ENCODE data around the gene YPEL1. TPM values are rescaled to one million over a fixed set of nuclear protein-coding genes. Genes with fewer than 3 reads are reported as not detected.

Gene YPEL1
- total RNA-seq, 1 experiment from 2014 or later, result 3.1 TPM

DNA sequence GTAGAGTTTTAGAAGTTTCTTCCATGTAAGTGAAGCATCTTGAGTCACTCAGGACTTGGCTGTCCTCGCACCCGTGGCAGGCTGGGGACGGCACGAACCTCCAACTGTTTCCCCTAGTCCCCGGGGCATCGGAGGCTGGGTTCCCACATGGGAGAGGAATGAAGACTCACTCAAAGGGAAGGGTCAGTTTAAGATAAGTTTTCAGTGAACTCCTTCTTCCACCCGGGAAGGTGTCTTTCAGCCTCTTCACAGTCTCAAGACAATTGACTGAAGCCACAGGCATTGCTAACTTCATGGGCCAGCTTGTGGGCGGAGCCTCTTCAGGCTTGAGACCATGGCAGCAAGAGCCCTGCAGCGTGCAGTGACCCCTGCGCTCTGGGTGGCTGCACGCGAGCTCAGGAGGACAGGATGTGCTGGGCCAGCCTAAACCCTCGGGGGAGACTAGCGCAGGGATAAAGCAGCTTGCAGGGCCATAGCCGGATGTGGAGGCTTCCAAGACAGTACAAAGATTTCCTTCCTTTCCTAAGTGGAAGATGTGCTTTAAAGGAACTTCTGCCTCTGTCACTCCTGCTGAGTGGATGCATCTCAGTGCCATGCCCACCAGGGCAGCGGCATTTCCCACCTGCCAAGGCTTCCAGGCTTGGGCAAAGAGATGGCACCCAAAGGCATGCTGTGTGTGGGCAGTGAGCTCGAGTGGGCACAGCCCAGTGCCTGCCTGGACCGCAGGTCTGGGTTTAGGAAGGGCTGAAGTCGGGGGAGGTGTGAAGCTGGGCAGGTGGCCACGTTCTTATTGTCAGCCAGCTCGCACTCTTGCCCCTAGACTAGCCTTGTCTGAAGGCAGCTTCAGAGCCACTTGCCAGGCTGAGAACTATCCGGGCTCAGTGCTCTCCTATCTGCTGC is 36.9 kb downstream of the YPEL1 start:
- POLR2A ChIA-PET, result no interaction called here

More for the DNA sequence above, 36.9 kb downstream of the YPEL1 start:
- RAD21 ChIA-PET (ENCODE audit: low non-redundant PET in 1 of 2, low total read pairs in 2 of 2, uncharacterized antibody in 2 of 2, unreplicated experiment in 2 of 2), result no interaction called here
- no peaks in the 10 kb centered on the region for H4K20me1 ChIP-seq (ENCODE audit: insufficient read depth)
- DNase-seq (ENCODE audit: low read depth, low spot score), result no peak
- H3K9me2 ChIP-seq (ENCODE audit: insufficient read depth), result no peaks in the 10 kb centered on the region
- TF ChIP-seq SRF (IDR thresholded peaks at IDR 0.05; ENCODE audit: low read depth) (no peak), CBX3 (IDR thresholded peaks at IDR 0.05; ENCODE audit: low read depth) (no peak), ZFX (IDR thresholded peaks at IDR 0.05) (no peak), CEBPB (IDR thresholded peaks at IDR 0.05; ENCODE audit: low read depth) (no peak), TCF7L2 (IDR thresholded peaks at IDR 0.05; ENCODE audit: borderline replicate concordance, extremely low read depth, insufficient read depth, insufficient read length) (no peak), ELF1 (IDR thresholded peaks at IDR 0.05; ENCODE audit: borderline replicate concordance, low read depth) (no peak), EGR1 (IDR thresholded peaks at IDR 0.05; ENCODE audit: low read depth) (no peak), SP1 (IDR thresholded peaks at IDR 0.05; ENCODE audit: low read depth) (no peak), POLR2AphosphoS5 (IDR thresholded peaks at IDR 0.05; ENCODE audit: low read depth, low read length) (no peak), EZH2phosphoT487 (IDR thresholded peaks at IDR 0.05; ENCODE audit: borderline replicate concordance) (no peak), JUND (IDR thresholded peaks at IDR 0.05) (no peak), ZNF274 (IDR thresholded peaks at IDR 0.05; ENCODE audit: low read depth, low read length) (no peak), RAD21 (IDR thresholded peaks at IDR 0.05; ENCODE audit: low read depth) (no peak)
- TF ChIP-seq, protein P1, sequence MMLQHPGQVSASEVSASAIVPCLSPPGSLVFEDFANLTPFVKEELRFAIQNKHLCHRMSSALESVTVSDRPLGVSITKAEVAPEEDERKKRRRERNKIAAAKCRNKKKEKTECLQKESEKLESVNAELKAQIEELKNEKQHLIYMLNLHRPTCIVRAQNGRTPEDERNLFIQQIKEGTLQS (IDR thresholded peaks at IDR 0.05), result no peak
- TF ChIP-seq, protein P2, sequence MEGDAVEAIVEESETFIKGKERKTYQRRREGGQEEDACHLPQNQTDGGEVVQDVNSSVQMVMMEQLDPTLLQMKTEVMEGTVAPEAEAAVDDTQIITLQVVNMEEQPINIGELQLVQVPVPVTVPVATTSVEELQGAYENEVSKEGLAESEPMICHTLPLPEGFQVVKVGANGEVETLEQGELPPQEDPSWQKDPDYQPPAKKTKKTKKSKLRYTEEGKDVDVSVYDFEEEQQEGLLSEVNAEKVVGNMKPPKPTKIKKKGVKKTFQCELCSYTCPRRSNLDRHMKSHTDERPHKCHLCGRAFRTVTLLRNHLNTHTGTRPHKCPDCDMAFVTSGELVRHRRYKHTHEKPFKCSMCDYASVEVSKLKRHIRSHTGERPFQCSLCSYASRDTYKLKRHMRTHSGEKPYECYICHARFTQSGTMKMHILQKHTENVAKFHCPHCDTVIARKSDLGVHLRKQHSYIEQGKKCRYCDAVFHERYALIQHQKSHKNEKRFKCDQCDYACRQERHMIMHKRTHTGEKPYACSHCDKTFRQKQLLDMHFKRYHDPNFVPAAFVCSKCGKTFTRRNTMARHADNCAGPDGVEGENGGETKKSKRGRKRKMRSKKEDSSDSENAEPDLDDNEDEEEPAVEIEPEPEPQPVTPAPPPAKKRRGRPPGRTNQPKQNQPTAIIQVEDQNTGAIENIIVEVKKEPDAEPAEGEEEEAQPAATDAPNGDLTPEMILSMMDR (IDR thresholded peaks at IDR 0.05 in 2 of 3, conservative IDR thresholded peaks at IDR 0.05 in 1 of 3; ENCODE audit: borderline replicate concordance in 1 of 3, insufficient read depth in 1 of 3, low read depth in 2 of 3, low read length in 2 of 3), result no peak
- TF ChIP-seq, protein P3, sequence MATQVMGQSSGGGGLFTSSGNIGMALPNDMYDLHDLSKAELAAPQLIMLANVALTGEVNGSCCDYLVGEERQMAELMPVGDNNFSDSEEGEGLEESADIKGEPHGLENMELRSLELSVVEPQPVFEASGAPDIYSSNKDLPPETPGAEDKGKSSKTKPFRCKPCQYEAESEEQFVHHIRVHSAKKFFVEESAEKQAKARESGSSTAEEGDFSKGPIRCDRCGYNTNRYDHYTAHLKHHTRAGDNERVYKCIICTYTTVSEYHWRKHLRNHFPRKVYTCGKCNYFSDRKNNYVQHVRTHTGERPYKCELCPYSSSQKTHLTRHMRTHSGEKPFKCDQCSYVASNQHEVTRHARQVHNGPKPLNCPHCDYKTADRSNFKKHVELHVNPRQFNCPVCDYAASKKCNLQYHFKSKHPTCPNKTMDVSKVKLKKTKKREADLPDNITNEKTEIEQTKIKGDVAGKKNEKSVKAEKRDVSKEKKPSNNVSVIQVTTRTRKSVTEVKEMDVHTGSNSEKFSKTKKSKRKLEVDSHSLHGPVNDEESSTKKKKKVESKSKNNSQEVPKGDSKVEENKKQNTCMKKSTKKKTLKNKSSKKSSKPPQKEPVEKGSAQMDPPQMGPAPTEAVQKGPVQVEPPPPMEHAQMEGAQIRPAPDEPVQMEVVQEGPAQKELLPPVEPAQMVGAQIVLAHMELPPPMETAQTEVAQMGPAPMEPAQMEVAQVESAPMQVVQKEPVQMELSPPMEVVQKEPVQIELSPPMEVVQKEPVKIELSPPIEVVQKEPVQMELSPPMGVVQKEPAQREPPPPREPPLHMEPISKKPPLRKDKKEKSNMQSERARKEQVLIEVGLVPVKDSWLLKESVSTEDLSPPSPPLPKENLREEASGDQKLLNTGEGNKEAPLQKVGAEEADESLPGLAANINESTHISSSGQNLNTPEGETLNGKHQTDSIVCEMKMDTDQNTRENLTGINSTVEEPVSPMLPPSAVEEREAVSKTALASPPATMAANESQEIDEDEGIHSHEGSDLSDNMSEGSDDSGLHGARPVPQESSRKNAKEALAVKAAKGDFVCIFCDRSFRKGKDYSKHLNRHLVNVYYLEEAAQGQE (IDR thresholded peaks at IDR 0.05; ENCODE audit: low read depth), result no peak
- H3K9me3 ChIP-seq (ENCODE audit: control insufficient read depth in 1 of 2, insufficient read depth in 1 of 2, low read depth in 1 of 2, low read length in 2 of 2), result no peaks in the 10 kb centered on the region
- H3K4me3 ChIP-seq (replicated peaks in 1 of 2; ENCODE audit: low read depth in 1 of 2, low read length in 2 of 2), result no peak overlapping the region
- intact Hi-C loops (cut with micrococcal nuclease), result no loop called here
- no peaks in the 10 kb centered on the region for H3K27me3 ChIP-seq (ENCODE audit: insufficient read depth, low read length)
- no peak overlapping the region for H2AFZ ChIP-seq (ENCODE audit: low read depth, low read length, poor library complexity, severe bottlenecking)
- H3K9ac ChIP-seq (ENCODE audit: low read length), result no peak overlapping the region
- BruUV-seq (replicated peaks), result no TSS peak
- H3K36me3 ChIP-seq (ENCODE audit: control insufficient read depth in 1 of 2, insufficient read depth in 2 of 2, low read length in 2 of 2), result peaks cover 5 to 8% of the 10 kb centered on the region in 2 experiments; a peak in 2 of 4 replicates
- CTCF ChIA-PET, result no interaction called here
- 0 out of 2 replicates have a peak, but pooled peaks have one; percentile 23 for ATAC-seq
- no peaks in the 10 kb centered on the region for H3K79me2 ChIP-seq (ENCODE audit: insufficient read depth, low read length)
- H3K4me1 ChIP-seq (ENCODE audit: control insufficient read depth in 1 of 2, insufficient read depth in 2 of 2, low read length in 2 of 2), result no peaks in the 10 kb centered on the region
- H3K4me2 ChIP-seq (ENCODE audit: low read length), result no peak overlapping the region
- no peak overlapping the region for H3K27ac ChIP-seq (ENCODE audit: low read depth, low read length)
